GM19193 (cell line): ENCODE results near the gene LSAMP.

Experiments used
- POLR2A ChIP-seq: IDR thresholded peaks from 4 replicates; pipeline ENCODE4 v1.6.1; 2011; ENCODE audit not compliant: insufficient read depth, insufficient read length; ENCODE audit errors: extremely low read depth

LSAMP gene

DNA sequence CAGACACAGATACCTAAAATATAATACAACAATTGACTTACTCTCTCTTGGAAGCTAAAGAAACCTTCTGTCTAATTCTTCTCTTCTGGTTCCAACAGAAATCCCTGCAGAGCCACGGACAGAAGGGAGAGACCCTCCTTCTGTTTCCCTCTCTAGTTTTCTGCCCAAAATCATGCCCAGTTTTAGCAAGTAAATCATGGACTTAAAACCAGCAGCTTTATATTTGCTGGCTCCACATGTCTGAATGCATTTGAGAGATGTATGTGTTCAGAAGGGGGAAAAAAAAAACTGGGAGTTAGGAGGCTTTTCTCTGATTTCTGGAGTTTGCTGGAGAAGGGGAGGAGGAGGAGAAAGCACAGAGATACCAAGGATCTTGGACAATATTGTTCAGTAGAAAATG, 147.1 kb downstream of the LSAMP start:
- no peak for TF ChIP-seq POLR2A

DNA sequence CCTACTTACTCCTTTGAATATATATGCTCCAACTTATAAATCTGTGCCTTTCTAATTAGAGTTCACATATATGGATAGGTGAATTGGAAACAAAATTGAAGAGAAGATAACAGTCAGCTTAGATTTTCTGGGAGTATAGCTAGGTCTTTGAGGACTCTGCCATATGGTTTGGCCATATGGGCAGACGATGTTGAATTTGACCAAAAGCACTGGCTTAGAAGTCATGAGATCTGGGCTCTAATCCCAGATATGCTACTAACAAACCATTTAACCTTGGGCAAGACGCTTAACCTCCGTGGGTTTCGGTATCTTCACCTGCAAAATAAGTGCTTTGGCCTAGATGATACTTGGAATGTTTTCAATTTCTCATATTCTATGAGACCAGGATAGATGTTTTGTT, 154.1 kb downstream of the LSAMP start:
- TF ChIP-seq POLR2A = no peak

DNA sequence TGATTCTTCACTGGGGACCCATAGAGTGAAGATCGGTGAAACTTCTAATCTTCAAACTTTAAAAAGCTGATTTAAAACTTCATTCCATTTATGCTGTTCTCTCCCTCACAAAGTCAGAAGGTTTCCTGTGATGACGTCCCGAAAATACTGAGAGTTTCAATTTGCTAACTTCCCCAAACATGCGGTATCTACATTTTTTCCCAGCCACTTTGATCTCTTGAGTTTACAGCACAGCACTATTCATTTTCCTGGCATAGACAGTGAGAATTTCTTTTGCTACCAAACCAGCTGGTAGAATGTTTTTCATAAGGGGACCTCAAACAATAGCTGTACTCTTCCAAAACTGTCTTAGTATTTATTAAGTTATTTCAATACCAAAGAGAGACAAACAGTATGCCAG, 156.8 kb downstream of the LSAMP start:
- no peak for TF ChIP-seq POLR2A

- TF ChIP-seq POLR2A = no peak
Measured at GRCh38 chr3:116285781-116286421, 159.4 kb downstream of the LSAMP start.

DNA sequence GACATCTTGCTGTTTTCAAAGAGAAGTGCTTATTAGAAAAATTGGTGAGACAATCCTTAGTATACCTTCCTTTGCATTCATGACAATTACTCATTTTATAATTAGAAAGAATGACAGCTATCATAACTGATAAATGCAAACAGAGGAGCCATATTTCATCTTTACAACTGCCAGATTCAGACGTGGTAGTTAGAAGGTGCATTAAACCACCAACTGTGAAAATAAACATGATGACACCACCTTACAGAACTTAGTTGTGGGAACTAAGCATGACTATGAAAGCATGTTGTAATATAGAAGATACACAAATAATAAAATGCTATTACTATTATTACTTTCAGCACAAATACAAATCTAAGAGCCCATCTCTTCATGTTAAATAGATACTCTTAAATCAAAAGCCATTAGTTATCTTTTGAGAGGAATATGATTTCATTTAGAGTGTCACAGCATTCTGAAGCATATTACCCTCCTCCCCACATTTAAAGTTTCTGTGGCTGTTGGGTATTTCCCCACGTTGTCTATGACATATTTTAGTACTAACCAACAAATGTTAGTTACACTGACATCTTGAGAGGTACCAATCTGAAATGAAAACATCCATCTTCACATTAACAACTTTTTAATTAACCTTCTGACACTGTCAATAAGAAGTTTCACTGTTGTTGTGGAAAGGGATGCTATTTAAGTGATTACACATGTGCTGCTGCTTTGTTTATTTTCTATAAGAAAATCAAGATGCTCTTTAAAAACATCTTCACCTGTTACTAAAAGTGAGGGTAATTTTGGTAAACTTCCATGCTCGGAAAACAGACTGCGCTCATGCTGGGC, 163.8 kb downstream of the LSAMP start:
- TF ChIP-seq POLR2A = no peak

- TF ChIP-seq POLR2A = no peak
Measured at GRCh38 chr3:116280130-116280740, 165.1 kb downstream of the LSAMP start.

- TF ChIP-seq POLR2A = no peak
Measured at GRCh38 chr3:116276675-116277074, 168.6 kb downstream of the LSAMP start.

GRCh38 chr3:116270056-116270455, 175.2 kb downstream of the LSAMP start:
- TF ChIP-seq POLR2A = no peak

GRCh38 chr3:116267116-116267515, 178.2 kb downstream of the LSAMP start:
- TF ChIP-seq POLR2A = no peak

DNA sequence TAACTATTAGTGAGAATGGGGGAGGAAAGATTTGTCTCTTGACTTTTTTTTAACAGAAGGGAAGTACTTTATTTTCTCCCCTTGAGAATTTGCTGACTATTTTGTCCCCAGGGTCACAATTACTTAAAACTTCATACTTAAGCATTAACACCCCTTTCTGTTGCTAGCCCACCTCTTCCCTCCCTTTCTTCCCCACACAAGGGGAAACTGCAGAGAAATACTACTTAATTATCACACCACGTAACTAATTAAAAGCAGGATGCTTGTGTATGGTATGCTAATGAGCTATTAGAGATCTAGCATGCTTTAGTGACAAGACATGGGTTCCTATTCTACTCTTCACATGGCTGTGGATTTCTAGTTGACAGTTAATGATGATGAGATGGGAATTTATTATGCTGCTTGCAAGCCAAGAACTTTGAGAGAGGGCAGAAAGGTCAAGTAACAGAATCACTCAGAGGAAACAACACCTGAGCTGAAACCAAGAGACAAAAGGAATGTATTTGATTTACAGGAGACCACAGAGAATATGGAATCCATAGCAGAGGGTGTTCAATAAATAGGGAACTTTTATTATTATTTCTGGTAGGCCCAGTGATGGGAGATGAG, 179.2 kb downstream of the LSAMP start:
- TF ChIP-seq POLR2A = no peak

- no peak for TF ChIP-seq POLR2A
Measured at GRCh38 chr3:116265320-116265695, 180.0 kb downstream of the LSAMP start.

DNA sequence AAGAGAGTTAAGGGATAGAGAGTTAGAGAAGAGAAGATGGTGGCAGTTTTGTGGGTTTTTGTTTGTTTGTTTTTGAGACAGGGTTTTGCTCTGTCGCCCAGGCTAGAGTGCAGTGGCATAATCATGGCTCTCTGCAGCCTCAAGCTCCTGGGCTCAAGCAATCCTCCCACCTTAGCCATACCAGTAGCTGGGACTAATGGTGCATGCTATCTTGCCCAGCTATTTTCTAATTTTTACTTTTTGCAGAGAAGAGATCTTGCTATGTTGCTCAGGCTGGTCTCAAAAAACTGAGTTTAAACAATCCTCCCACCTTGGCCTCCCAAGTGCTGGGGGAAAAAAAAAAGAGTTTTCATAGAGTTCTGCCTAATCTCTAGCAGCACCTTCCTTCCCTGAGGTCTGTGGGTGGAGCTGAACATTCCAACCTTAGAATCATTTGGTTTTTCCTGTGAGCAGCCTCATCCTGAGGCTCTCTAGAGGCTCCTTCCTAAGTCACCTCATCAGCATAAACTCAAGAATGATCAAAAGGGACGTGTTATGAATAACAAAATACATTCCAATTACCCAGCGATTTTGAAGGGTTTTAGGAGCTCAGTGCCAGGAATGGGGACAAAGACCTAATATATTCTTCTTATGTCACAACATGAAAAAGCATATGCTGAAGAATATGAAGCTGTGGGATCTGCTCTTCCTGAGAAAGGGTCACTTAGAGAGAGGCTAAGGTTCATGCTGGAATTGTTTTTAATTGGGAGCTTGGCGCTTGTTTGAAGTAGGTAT, 180.6 kb downstream of the LSAMP start:
- no peak for TF ChIP-seq POLR2A

DNA sequence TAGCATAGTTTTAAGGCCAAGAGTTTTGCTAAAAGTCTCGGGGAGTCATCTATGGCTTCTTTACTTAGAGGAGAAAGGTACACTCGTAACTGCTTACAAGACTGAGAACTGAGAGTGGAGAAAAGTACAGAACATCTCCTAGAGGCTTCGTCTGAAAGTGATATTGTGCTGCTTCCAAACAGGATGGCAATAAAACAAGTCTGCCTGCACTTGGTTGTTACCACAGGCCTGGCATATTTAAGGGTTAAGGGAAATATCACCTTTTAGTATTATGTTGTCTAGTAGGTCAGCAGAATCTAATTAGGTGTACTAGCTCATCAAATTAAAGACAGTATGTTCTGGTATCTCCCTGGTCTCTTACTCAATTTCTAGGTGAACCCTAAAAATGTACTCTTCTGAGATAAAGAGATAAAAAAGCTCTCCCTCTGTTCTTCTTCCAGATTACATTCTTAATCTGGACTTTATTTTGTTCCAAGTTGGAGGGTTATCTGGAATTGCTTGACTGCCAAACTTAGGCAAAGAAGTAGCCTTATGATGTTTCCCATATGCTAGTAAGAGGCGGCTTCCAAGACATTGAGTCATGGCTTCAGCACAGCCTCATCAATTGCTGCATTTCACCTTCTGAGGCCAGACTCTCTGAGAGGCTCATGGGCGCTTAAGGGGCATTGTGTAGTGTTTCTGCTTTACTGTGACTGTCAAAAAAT, 181.3 kb downstream of the LSAMP start:
- no peak for TF ChIP-seq POLR2A

- TF ChIP-seq POLR2A = no peak
Measured at GRCh38 chr3:116260491-116260890, 184.8 kb downstream of the LSAMP start.
